Suprapubic skin (tissue), 4 donors: ENCODE measurements around the gene SSH3. TPM values are rescaled to one million over a fixed set of nuclear protein-coding genes. Genes with fewer than 3 reads are reported as not detected.

Experiments used
- DNase-seq, 2 donors: peaks; one replicate each; pipeline ENCODE4 v3.0.0-alpha.2; 2019; ENCODE audit warnings: low spot score in 2 of 2
- H3K27ac ChIP-seq: fragments of 200-600 bp; sonication (generic); one replicate; pipeline ENCODE4 v1.5.1; 2019
- H3K27me3 ChIP-seq: fragments of 200-600 bp; sonication (generic); one replicate; pipeline ENCODE4 v1.5.1; 2019
- H3K36me3 ChIP-seq: fragments of 200-600 bp; sonication (generic); one replicate; pipeline ENCODE4 v1.5.1; 2019
- H3K4me1 ChIP-seq: fragments of 200-600 bp; sonication (generic); one replicate; pipeline ENCODE4 v1.5.1; 2019
- H3K4me3 ChIP-seq: fragments of 200-600 bp; sonication (generic); one replicate; pipeline ENCODE4 v1.5.1; 2019; ENCODE audit warnings: mild to moderate bottlenecking
- H3K9me3 ChIP-seq: fragments of 200-600 bp; sonication (generic); one replicate; pipeline ENCODE4 v1.5.1; 2019
- EP300 ChIP-seq: sonication (generic); formaldehyde crosslinking; IDR thresholded peaks from one replicate; pipeline ENCODE4 v1.6.1; 2017; ENCODE audit warnings: antibody characterized with exemption
- POLR2A ChIP-seq, 2 donors: fragments of 450-650 bp; IDR thresholded peaks; one replicate each; pipeline ENCODE4 v1.6.1; 2017; ENCODE audit warnings: antibody characterized with exemption in 2 of 2, mild to moderate bottlenecking in 2 of 2, moderate library complexity in 2 of 2
- POLR2AphosphoS5 ChIP-seq, 3 donors: sonication (generic); formaldehyde crosslinking; IDR thresholded peaks; one replicate each; pipeline ENCODE4 v1.6.1; 2017; ENCODE audit warnings: antibody characterized with exemption in 3 of 3
- WGBS: methylation state at CpG from one replicate; pipeline ENCODE4 v1.1.5; 2018; 5-methylcytosine and 5-hydroxymethylcytosine counted together
- total RNA-seq, 4 donors: library from RNA; depleted of rRNA; stranded (reverse); fragments of >200 nt; gene quantifications; one replicate each; pipeline ENCODE4 v1.1.0, GENCODE V29; 2016
- TF ChIP-seq, protein P1 (sequence below), 2 donors: fragments of 200-600 bp in 1 of 2; fragments of 450-650 bp in 1 of 2; sonication (generic) in 1 of 2; IDR thresholded peaks; one replicate each; pipeline ENCODE4 v1.5.1; 2016 to 2019; ENCODE audit warnings: antibody characterized with exemption in 2 of 2, mild to moderate bottlenecking in 1 of 2, moderate library complexity in 1 of 2

SSH3 gene
- total RNA-seq, 4 donors from 2014 or later, result 49.4 to 107 (median 63.9) TPM

- H3K27ac ChIP-seq, result no peak overlapping the region
- H3K4me1 ChIP-seq, result peaks cover 49% of the 10 kb centered on the region
Measured at GRCh38 chr11:67347964-67348749, 44.8 kb downstream of the SSH3 start.

GRCh38 chr11:67349036-67349435 lies 45.7 kb downstream of the SSH3 start:
- no peaks in the 10 kb centered on the region for H3K27me3 ChIP-seq
- WGBS, result 67% methylated on average over 5 of the region's 5 CpGs
- H3K27ac ChIP-seq, result no peak overlapping the region

More at GRCh38 chr11:67347964-67348749, 44.8 kb downstream of the SSH3 start:
- 69% methylated on average over 11 of the region's 11 CpGs for WGBS
- Histone ChIP-seq H3K27me3 (no peaks in the 10 kb centered on the region), H3K9me3 (no peaks in the 10 kb centered on the region), H3K4me3 (no peak overlapping the region), H3K36me3 (no peaks in the 10 kb centered on the region)
- TF ChIP-seq, protein P1, sequence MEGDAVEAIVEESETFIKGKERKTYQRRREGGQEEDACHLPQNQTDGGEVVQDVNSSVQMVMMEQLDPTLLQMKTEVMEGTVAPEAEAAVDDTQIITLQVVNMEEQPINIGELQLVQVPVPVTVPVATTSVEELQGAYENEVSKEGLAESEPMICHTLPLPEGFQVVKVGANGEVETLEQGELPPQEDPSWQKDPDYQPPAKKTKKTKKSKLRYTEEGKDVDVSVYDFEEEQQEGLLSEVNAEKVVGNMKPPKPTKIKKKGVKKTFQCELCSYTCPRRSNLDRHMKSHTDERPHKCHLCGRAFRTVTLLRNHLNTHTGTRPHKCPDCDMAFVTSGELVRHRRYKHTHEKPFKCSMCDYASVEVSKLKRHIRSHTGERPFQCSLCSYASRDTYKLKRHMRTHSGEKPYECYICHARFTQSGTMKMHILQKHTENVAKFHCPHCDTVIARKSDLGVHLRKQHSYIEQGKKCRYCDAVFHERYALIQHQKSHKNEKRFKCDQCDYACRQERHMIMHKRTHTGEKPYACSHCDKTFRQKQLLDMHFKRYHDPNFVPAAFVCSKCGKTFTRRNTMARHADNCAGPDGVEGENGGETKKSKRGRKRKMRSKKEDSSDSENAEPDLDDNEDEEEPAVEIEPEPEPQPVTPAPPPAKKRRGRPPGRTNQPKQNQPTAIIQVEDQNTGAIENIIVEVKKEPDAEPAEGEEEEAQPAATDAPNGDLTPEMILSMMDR (IDR thresholded peaks at IDR 0.05), result no peak
- TF ChIP-seq POLR2A (IDR thresholded peaks at IDR 0.05) (no peak), POLR2AphosphoS5 (IDR thresholded peaks at IDR 0.05) (no peak), EP300 (no peak)
- peak in 1 of 2 donors; percentile 32 for DNase-seq

DNA sequence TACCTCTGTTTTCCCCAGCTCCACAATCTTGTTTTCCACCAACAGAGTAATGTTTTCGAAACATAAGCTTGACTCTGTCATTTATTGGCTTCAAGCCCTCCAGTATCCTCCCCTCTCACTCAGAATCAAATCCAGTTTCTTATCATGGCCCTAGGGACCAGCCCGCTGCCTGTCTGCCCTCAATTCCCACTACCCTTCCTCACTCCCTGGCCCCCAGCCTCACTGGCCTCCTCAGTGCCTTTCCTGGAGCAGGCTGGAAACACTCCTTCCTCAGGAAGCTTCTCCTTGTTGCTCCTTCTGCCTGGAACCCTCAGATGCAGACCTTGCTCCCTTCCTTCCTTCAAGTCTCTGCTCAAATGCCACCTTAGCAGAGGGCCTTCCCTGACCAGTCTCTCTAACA lies 46.1 kb downstream of the SSH3 start:
- Histone ChIP-seq H3K27me3 (no peaks in the 10 kb centered on the region), H3K4me3 (no peak overlapping the region), H3K36me3 (no peaks in the 10 kb centered on the region), H3K27ac (no peak overlapping the region), H3K4me1 (peaks cover 59% of the 10 kb centered on the region), H3K9me3 (no peaks in the 10 kb centered on the region)
- no peak for DNase-seq
- 90% methylated on average over 2 of the region's 2 CpGs for WGBS
- no peak for TF ChIP-seq EP300
- TF ChIP-seq POLR2AphosphoS5 (IDR thresholded peaks at IDR 0.05), result no peak
- TF ChIP-seq POLR2A (IDR thresholded peaks at IDR 0.05), result no peak
- TF ChIP-seq, protein P1 (IDR thresholded peaks at IDR 0.05), result no peak

More at GRCh38 chr11:67349036-67349435, 45.7 kb downstream of the SSH3 start:
- H3K9me3 ChIP-seq, result no peaks in the 10 kb centered on the region
- peak in 1 of 2 donors; percentile 26 for DNase-seq
- no peak for TF ChIP-seq POLR2AphosphoS5 (IDR thresholded peaks at IDR 0.05)
- TF ChIP-seq, protein P1 (IDR thresholded peaks at IDR 0.05), result no peak
- no peaks in the 10 kb centered on the region for H3K36me3 ChIP-seq
- no peak overlapping the region for H3K4me3 ChIP-seq
- H3K4me1 ChIP-seq, result peaks cover 54% of the 10 kb centered on the region

DNA sequence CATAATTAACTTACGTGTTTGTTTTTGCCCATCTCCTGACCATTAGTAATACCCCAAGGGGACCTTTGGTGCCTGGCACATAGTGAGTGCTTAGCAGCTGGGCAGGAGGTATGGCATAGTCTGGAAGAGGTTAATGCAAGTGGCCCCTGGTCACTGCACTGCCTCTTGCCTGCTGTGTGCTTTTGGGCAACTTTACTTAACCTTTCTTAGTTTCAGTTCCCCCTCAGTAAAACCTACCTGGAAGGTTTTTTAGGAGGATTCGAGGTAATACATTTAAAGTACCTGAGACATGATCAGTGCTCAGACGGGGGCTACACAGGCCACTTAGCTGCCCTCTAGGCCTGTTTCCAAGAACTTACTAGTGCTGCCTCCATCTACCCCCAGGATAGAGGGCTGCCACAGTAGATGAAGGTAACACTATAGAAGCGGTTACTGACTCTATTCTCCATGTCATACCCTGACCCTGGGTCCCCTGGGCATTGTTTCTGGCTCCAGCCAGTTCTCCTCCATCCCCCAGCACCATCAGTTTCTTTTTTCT lies 46.7 kb downstream of the SSH3 start:
- TF ChIP-seq POLR2AphosphoS5 (IDR thresholded peaks at IDR 0.05), result no peak
- TF ChIP-seq POLR2A (IDR thresholded peaks at IDR 0.05), result no peak
- TF ChIP-seq, protein P1 (IDR thresholded peaks at IDR 0.05), result no peak
- no peak for TF ChIP-seq EP300
- H3K9me3 ChIP-seq, result no peaks in the 10 kb centered on the region
- H3K27ac ChIP-seq, result no peak overlapping the region
- no peak overlapping the region for H3K4me3 ChIP-seq
- peaks cover 64% of the 10 kb centered on the region for H3K4me1 ChIP-seq
- WGBS, result 92% methylated on average over 4 of the region's 4 CpGs
- DNase-seq, result no peak
- no peaks in the 10 kb centered on the region for H3K36me3 ChIP-seq
- H3K27me3 ChIP-seq, result no peaks in the 10 kb centered on the region

- 54% methylated on average over 11 of the region's 11 CpGs for WGBS
- Histone ChIP-seq H3K36me3 (no peaks in the 10 kb centered on the region), H3K4me1 (peaks cover 65% of the 10 kb centered on the region), H3K27ac (peak overlapping the region; percentile 98), H3K9me3 (no peaks in the 10 kb centered on the region), H3K27me3 (no peaks in the 10 kb centered on the region), H3K4me3 (peak overlapping the region; percentile 73)
- TF ChIP-seq EP300, result no peak
- TF ChIP-seq, protein P1 (IDR thresholded peaks at IDR 0.05), result peak; percentile 91 to 97
- DNase-seq, result no peak
Measured at GRCh38 chr11:67351275-67352005, 48.1 kb downstream of the SSH3 start.
